ENCODE data around the gene OPA1. TPM values are rescaled to one million over a fixed set of nuclear protein-coding genes. Genes with fewer than 3 reads are reported as not detected.

The OPA1 gene
- total RNA-seq, 4 donors from 2014 or later: 37.7 to 44.7 (median 40.4) TPM

- no peak for DNase-seq (ENCODE audit: low spot score in 2 of 2)
- WGBS, 2 donors: 88% methylated on average over 7 of the region's 7 CpGs
- H3K36me3 ChIP-seq: no peaks in the 10 kb centered on the region
- no peak overlapping the region for H3K4me3 ChIP-seq
- TF ChIP-seq EP300 (IDR thresholded peaks at IDR 0.05) (no peak), POLR2A (IDR thresholded peaks at IDR 0.05) (no peak), CTCF (IDR thresholded peaks at IDR 0.05) (no peak)
- no peaks in the 10 kb centered on the region for H3K4me1 ChIP-seq
- H3K9me3 ChIP-seq: no peaks in the 10 kb centered on the region
- no peak overlapping the region for H3K27ac ChIP-seq
- H3K27me3 ChIP-seq: no peaks in the 10 kb centered on the region
These were observed 135.6 kb downstream of the OPA1 start for GRCh38 chr3:193728429-193729087.

GRCh38 chr3:193729088-193729465 is 136.1 kb downstream of the OPA1 start:
- no peaks in the 10 kb centered on the region for H3K27me3 ChIP-seq
- DNase-seq (ENCODE audit: low spot score in 2 of 2): no peak
- no peaks in the 10 kb centered on the region for H3K36me3 ChIP-seq
- H3K27ac ChIP-seq: no peak overlapping the region
- WGBS, 2 donors: 91 to 92% methylated on average over 6 of the region's 6 CpGs
- H3K4me3 ChIP-seq: no peak overlapping the region
- H3K9me3 ChIP-seq: no peaks in the 10 kb centered on the region
- no peaks in the 10 kb centered on the region for H3K4me1 ChIP-seq
- TF ChIP-seq CTCF (IDR thresholded peaks at IDR 0.05) (no peak), EP300 (IDR thresholded peaks at IDR 0.05) (no peak), POLR2A (IDR thresholded peaks at IDR 0.05) (no peak)

- Histone ChIP-seq H3K4me3 (no peak overlapping the region), H3K9me3 (no peaks in the 10 kb centered on the region), H3K4me1 (no peaks in the 10 kb centered on the region), H3K27ac (no peak overlapping the region), H3K27me3 (no peaks in the 10 kb centered on the region), H3K36me3 (no peaks in the 10 kb centered on the region)
- TF ChIP-seq CTCF (IDR thresholded peaks at IDR 0.05) (no peak), EP300 (IDR thresholded peaks at IDR 0.05) (no peak), POLR2A (IDR thresholded peaks at IDR 0.05) (no peak)
- DNase-seq (ENCODE audit: low spot score in 2 of 2): no peak
These were observed 136.6 kb downstream of the OPA1 start for GRCh38 chr3:193729601-193730000.

GRCh38 chr3:193730511-193730910 is 137.5 kb downstream of the OPA1 start:
- H3K4me3 ChIP-seq: no peak overlapping the region
- H3K4me1 ChIP-seq: no peaks in the 10 kb centered on the region
- WGBS, 2 donors: 49 to 58% methylated on average over 8 of the region's 8 CpGs
- DNase-seq (ENCODE audit: low spot score in 2 of 2): no peak
- H3K9me3 ChIP-seq: no peaks in the 10 kb centered on the region
- H3K27me3 ChIP-seq: no peaks in the 10 kb centered on the region
- no peak overlapping the region for H3K27ac ChIP-seq
- H3K36me3 ChIP-seq: no peaks in the 10 kb centered on the region
- TF ChIP-seq POLR2A (IDR thresholded peaks at IDR 0.05): no peak
- TF ChIP-seq EP300 (IDR thresholded peaks at IDR 0.05): no peak
- TF ChIP-seq CTCF (IDR thresholded peaks at IDR 0.05): no peak

DNA sequence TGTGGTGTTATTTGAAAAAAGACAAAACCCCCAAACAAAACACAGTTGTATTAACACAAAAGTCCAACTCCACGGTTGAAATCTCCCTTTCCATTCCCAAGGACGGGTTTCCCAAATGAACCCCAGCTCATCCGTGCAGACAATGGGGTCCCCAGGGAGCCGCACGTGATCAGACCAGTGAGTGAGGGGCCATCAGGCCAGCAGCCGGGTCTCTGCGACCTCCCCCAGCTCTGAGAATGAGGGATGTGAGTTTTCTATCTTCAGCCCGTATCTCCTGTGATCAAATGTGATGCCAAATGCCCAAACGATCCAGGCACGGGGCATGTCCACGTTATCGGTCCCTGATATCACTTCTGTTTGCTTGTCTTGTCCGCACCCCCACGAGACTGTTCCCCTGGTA is 138.0 kb downstream of the OPA1 start:
- no peak for DNase-seq (ENCODE audit: low spot score in 2 of 2)
- no peaks in the 10 kb centered on the region for H3K36me3 ChIP-seq
- no peaks in the 10 kb centered on the region for H3K27me3 ChIP-seq
- no peak overlapping the region for H3K27ac ChIP-seq
- H3K9me3 ChIP-seq: no peaks in the 10 kb centered on the region
- 68% methylated on average over 14 of the region's 14 CpGs for WGBS, 2 donors
- no peaks in the 10 kb centered on the region for H3K4me1 ChIP-seq
- TF ChIP-seq POLR2A (IDR thresholded peaks at IDR 0.05) (no peak), EP300 (IDR thresholded peaks at IDR 0.05) (no peak), CTCF (IDR thresholded peaks at IDR 0.05) (no peak)
- H3K4me3 ChIP-seq: no peak overlapping the region
